Suprapubic skin (tissue), 4 donors: ENCODE data around the gene ZNF614. TPM values are rescaled to one million over a fixed set of nuclear protein-coding genes. Genes with fewer than 3 reads are reported as not detected.
"Not testable (repeated sequence)": the region's sequence is repeated elsewhere in the genome, so short reads cannot be mapped to it uniquely, and the experiment has no call there.

Experiments used
- DNase-seq, 2 donors: peaks; one replicate each; pipeline ENCODE4 v3.0.0-alpha.2; 2019; ENCODE audit warnings: low spot score in 2 of 2
- H3K27ac ChIP-seq: fragments of 200-600 bp; sonication (generic); one replicate; pipeline ENCODE4 v1.5.1; 2019
- H3K27me3 ChIP-seq: fragments of 200-600 bp; sonication (generic); one replicate; pipeline ENCODE4 v1.5.1; 2019
- H3K36me3 ChIP-seq: fragments of 200-600 bp; sonication (generic); one replicate; pipeline ENCODE4 v1.5.1; 2019
- H3K4me1 ChIP-seq: fragments of 200-600 bp; sonication (generic); one replicate; pipeline ENCODE4 v1.5.1; 2019
- H3K4me3 ChIP-seq: fragments of 200-600 bp; sonication (generic); one replicate; pipeline ENCODE4 v1.5.1; 2019; ENCODE audit warnings: mild to moderate bottlenecking
- H3K9me3 ChIP-seq: fragments of 200-600 bp; sonication (generic); one replicate; pipeline ENCODE4 v1.5.1; 2019
- CTCF ChIP-seq, 2 donors: fragments of 200-600 bp in 1 of 2; fragments of 450-650 bp in 1 of 2; sonication (generic) in 1 of 2; IDR thresholded peaks; one replicate each; pipeline ENCODE4 v1.5.1; 2016 to 2019; ENCODE audit warnings: antibody characterized with exemption in 2 of 2, mild to moderate bottlenecking in 1 of 2, moderate library complexity in 1 of 2
- EP300 ChIP-seq: sonication (generic); formaldehyde crosslinking; IDR thresholded peaks from one replicate; pipeline ENCODE4 v1.6.1; 2017; ENCODE audit warnings: antibody characterized with exemption
- POLR2A ChIP-seq, 2 donors: fragments of 450-650 bp; IDR thresholded peaks; one replicate each; pipeline ENCODE4 v1.6.1; 2017; ENCODE audit warnings: antibody characterized with exemption in 2 of 2, mild to moderate bottlenecking in 2 of 2, moderate library complexity in 2 of 2
- POLR2AphosphoS5 ChIP-seq, 3 donors: sonication (generic); formaldehyde crosslinking; IDR thresholded peaks; one replicate each; pipeline ENCODE4 v1.6.1; 2017; ENCODE audit warnings: antibody characterized with exemption in 3 of 3
- WGBS: methylation state at CpG from one replicate; pipeline ENCODE4 v1.1.5; 2018; 5-methylcytosine and 5-hydroxymethylcytosine counted together
- total RNA-seq, 4 donors: library from RNA; depleted of rRNA; stranded (reverse); fragments of >200 nt; gene quantifications; one replicate each; pipeline ENCODE4 v1.1.0, GENCODE V29; 2016

ZNF614 gene
- total RNA-seq, 4 donors from 2014 or later: 4.1 to 8.5 (median 4.6) TPM

- H3K4me1 ChIP-seq: peaks cover 4% of the 10 kb centered on the region
- H3K4me3 ChIP-seq: no peak overlapping the region
- no peaks in the 10 kb centered on the region for H3K27me3 ChIP-seq
- no peak for DNase-seq
- peaks cover 62% of the 10 kb centered on the region for H3K9me3 ChIP-seq
- peaks cover 42% of the 10 kb centered on the region for H3K36me3 ChIP-seq
- TF ChIP-seq CTCF (IDR thresholded peaks at IDR 0.05) (no peak), EP300 (no peak), POLR2AphosphoS5 (IDR thresholded peaks at IDR 0.05) (no peak), POLR2A (IDR thresholded peaks at IDR 0.05) (no peak)
- WGBS: 93% methylated on average over 6 of the region's 6 CpGs
- H3K27ac ChIP-seq: no peak overlapping the region
These were observed 48.0 kb downstream of the ZNF614 start for GRCh38 chr19:51980116-51980736.

DNA sequence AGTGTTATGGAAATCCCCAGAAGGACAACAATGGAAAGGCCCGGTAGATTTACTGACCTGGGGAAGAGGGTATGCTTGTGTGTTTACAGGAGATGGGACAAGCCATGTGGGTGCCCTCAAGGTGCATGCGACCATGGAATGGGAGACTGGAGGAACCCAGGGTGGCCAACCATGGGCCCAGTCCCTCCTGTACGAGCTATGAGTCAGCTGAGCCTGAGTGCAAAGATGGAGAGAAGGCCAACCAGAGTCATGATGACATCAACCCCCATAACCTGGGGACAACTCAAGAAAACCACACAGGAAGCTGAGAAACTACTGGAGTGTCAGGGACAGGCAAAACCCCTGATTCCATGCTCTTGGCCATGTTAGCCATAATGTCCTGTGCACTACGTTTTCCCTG lies 49.3 kb downstream of the ZNF614 start:
- H3K4me3 ChIP-seq: no peak overlapping the region
- TF ChIP-seq POLR2A (IDR thresholded peaks at IDR 0.05) (no peak), CTCF (IDR thresholded peaks at IDR 0.05) (no peak), POLR2AphosphoS5 (IDR thresholded peaks at IDR 0.05) (no peak), EP300 (no peak)
- no peaks in the 10 kb centered on the region for H3K27me3 ChIP-seq
- H3K36me3 ChIP-seq: peaks cover 53% of the 10 kb centered on the region
- 88% methylated on average over 4 of the region's 4 CpGs for WGBS
- no peaks in the 10 kb centered on the region for H3K4me1 ChIP-seq
- H3K27ac ChIP-seq: no peak overlapping the region
- DNase-seq: no peak
- H3K9me3 ChIP-seq: peaks cover 65% of the 10 kb centered on the region

- H3K4me3 ChIP-seq: no peak overlapping the region
- H3K4me1 ChIP-seq: no peaks in the 10 kb centered on the region
- peaks cover 66% of the 10 kb centered on the region for H3K36me3 ChIP-seq
- DNase-seq: no peak
- peaks cover 75% of the 10 kb centered on the region for H3K9me3 ChIP-seq
- TF ChIP-seq CTCF (IDR thresholded peaks at IDR 0.05): no peak
- no peaks in the 10 kb centered on the region for H3K27me3 ChIP-seq
- H3K27ac ChIP-seq: no peak overlapping the region
- WGBS: 85% methylated on average over 7 of the region's 7 CpGs
These were observed 50.8 kb downstream of the ZNF614 start for GRCh38 chr19:51977346-51977745.

- H3K27me3 ChIP-seq: no peaks in the 10 kb centered on the region
- H3K36me3 ChIP-seq: peaks cover 71% of the 10 kb centered on the region
- H3K9me3 ChIP-seq: peaks cover 79% of the 10 kb centered on the region
- H3K4me3 ChIP-seq: no peak overlapping the region
- no peak for TF ChIP-seq CTCF (IDR thresholded peaks at IDR 0.05)
- no peak for TF ChIP-seq POLR2A (IDR thresholded peaks at IDR 0.05)
- TF ChIP-seq EP300: no peak
- no peak for TF ChIP-seq POLR2AphosphoS5 (IDR thresholded peaks at IDR 0.05)
- 94% methylated on average over 3 of the region's 3 CpGs for WGBS
- DNase-seq: no peak
- no peaks in the 10 kb centered on the region for H3K4me1 ChIP-seq
- H3K27ac ChIP-seq: no peak overlapping the region
These were observed 51.3 kb downstream of the ZNF614 start for GRCh38 chr19:51976852-51977251.

DNA sequence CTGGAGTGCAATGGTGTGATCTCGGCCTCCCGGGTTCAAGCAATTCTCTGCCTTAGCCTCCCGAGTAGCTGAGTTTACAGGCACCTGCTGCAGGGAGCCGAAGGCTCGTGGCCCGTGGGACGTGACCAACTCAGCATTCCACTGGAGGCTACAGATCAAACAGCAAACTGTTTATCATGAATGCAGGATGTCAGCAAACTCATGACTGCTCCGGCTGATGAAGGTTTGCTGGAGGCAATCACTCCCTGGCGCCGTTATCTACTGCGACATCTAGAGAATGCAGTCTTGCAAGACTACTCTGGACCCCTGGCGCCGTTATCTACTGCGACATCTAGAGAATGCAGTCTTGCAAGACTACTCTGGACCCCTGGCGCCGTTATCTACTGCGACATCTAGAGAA lies 52.4 kb downstream of the ZNF614 start:
- Histone ChIP-seq H3K36me3 (peaks cover 76% of the 10 kb centered on the region), H3K9me3 (peaks cover 85% of the 10 kb centered on the region)
- H3K27ac ChIP-seq, H3K4me3 ChIP-seq, H3K27me3 ChIP-seq, H3K4me1 ChIP-seq, DNase-seq: not testable (repeated sequence)
- 90% methylated on average over 16 of the region's 17 CpGs for WGBS

DNA sequence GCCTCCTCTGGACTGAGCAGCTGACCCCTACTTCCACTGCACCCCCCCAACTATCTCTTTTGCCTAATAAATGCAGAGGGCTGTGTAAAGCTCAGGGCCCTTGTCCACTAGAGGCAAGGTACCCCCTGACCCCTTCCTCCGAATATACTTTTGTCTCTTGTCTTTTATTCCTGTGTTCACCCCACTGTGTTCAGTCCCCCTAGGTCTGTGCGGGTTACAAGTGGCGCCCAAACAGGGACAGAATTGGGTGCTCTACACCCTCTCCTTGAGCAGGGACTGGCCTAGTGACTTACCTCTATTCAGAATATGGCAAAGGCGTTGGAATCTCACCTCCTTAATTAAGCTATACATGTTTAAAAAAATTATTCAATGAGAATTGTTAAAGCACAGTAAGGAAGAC lies 56.6 kb downstream of the ZNF614 start:
- Histone ChIP-seq H3K27me3 (no peaks in the 10 kb centered on the region), H3K4me3 (no peak overlapping the region), H3K27ac (no peak overlapping the region), H3K4me1 (no peaks in the 10 kb centered on the region), H3K36me3 (peaks cover 89% of the 10 kb centered on the region), H3K9me3 (peaks cover 78% of the 10 kb centered on the region)
- 98% methylated on average over 4 of the region's 4 CpGs for WGBS
- no peak for TF ChIP-seq POLR2A (IDR thresholded peaks at IDR 0.05)
- TF ChIP-seq POLR2AphosphoS5 (IDR thresholded peaks at IDR 0.05): no peak
- no peak for TF ChIP-seq CTCF (IDR thresholded peaks at IDR 0.05)
- no peak for TF ChIP-seq EP300
- no peak for DNase-seq
